Activated CD4-positive, alpha-beta T cell treated with anti-CD3 and anti-CD28 coated beads for 36 hours (primary cell): ENCODE data around the gene NDNF. TPM values are rescaled to one million over a fixed set of nuclear protein-coding genes. Genes with fewer than 3 reads are reported as not detected.

Experiments used
- ATAC-seq: fragments of 200-7000 bp; cut with Tn5 transposase; one replicate; pipeline ENCODE4 v1.10.0; 2021; ENCODE audit warnings: mild to moderate bottlenecking, moderate library complexity
- CTCF ChIA-PET: fragments of 350-600 bp; sonication (Branson Sonifier 250); formaldehyde crosslinking; loops from one replicate; lab custom pipeline; 2021; ENCODE audit warnings: antibody characterized with exemption; lab: Charles Lee
- POLR2A ChIA-PET: fragments of 350-600 bp; sonication (Branson Sonifier 250); formaldehyde crosslinking; loops from one replicate; lab custom pipeline; 2021; ENCODE audit warnings: antibody characterized with exemption, inconsistent platforms; lab: Charles Lee
- DNase-seq: peaks from one replicate; pipeline ENCODE4 v3.0.0-alpha.2; 2020
- H3K27ac Mint-ChIP-seq: one replicate; pipeline ENCODE4 v1.8.0; 2021; ENCODE audit warnings: mixed read lengths
- H3K27me3 Mint-ChIP-seq: one replicate; pipeline ENCODE4 v1.8.0; 2021; ENCODE audit warnings: mixed read lengths
- H3K36me3 Mint-ChIP-seq: one replicate; pipeline ENCODE4 v1.8.0; 2021; ENCODE audit warnings: low read depth, mixed read lengths
- H3K4me1 Mint-ChIP-seq: one replicate; pipeline ENCODE4 v1.8.0; 2021; ENCODE audit warnings: mixed read lengths
- H3K4me3 Mint-ChIP-seq: one replicate; pipeline ENCODE4 v1.8.0; 2021; ENCODE audit warnings: mild to moderate bottlenecking, moderate library complexity, mixed read lengths
- H3K9me3 Mint-ChIP-seq: one replicate; pipeline ENCODE4 v1.8.0; 2021; ENCODE audit warnings: low read depth, mixed read lengths
- intact Hi-C, 2 experiments: fragments of 100-400 bp; cut with DNase I in 1 of 2; cut with micrococcal nuclease in 1 of 2; formaldehyde crosslinking; loops; one replicate each; pipeline versions ENCODE4 v1.14.2 to v1.15.1; 2022 to 2024; cut with DNase I, micrococcal nuclease
- total RNA-seq, 2 experiments: library from RNA; stranded (reverse); gene quantifications; one replicate each; pipeline ENCODE4 v1.2.3, GENCODE V29; 2021

The NDNF gene
- total RNA-seq, 2 experiments from 2014 or later: 0.11 to 0.16 TPM

GRCh38 chr4:121070696-121071639 is 1.4 kb downstream of the NDNF start:
- Mint-ChIP-seq H3K9me3 (no peaks in the 10 kb centered on the region), H3K4me1 (peaks cover 16% of the 10 kb centered on the region), H3K4me3 (peak overlapping the region; percentile 73), H3K27ac (no peak overlapping the region), H3K36me3 (no peaks in the 10 kb centered on the region), H3K27me3 (peaks cover 58% of the 10 kb centered on the region)
- intact Hi-C loops: loop anchor here (10.0 kb wide), 2 partner anchors 146 to 1446 kb away; partner anchors contain the start of genes PDE5A (in 1 of the 2) and PRDM5 (in 1 of the 2)
- DNase-seq: peak; percentile 51
- peak; percentile 34 for ATAC-seq
- ChIA-PET POLR2A (no interaction called here), CTCF (interaction anchor here (0.6 to 1.6 kb wide), 6 partner anchors 10 to 226 kb away, joined by 3 to 6 read pairs (median 4); no protein-coding TSS in a partner anchor)

GRCh38 chr4:121070274-121070673 is 2.1 kb downstream of the NDNF start:
- Mint-ChIP-seq H3K27me3 (peaks cover 58% of the 10 kb centered on the region), H3K4me3 (peak overlapping the region; percentile 73), H3K27ac (no peak overlapping the region), H3K4me1 (peaks cover 16% of the 10 kb centered on the region), H3K36me3 (no peaks in the 10 kb centered on the region), H3K9me3 (no peaks in the 10 kb centered on the region)
- POLR2A ChIA-PET: no interaction called here
- ATAC-seq (no peak), DNase-seq (no peak)
- CTCF ChIA-PET: interaction anchor here (0.6 kb wide), 1 partner anchor 31 kb away, joined by 4 read pairs; no protein-coding TSS in a partner anchor
- intact Hi-C loops: loop anchor here (10.0 kb wide), 2 partner anchors 145 to 1445 kb away; partner anchors contain the start of genes PDE5A (in 1 of the 2) and PRDM5 (in 1 of the 2)

- intact Hi-C loops: no loop called here
- Mint-ChIP-seq H3K27ac (no peak overlapping the region), H3K4me1 (peaks cover 16% of the 10 kb centered on the region), H3K27me3 (peaks cover 56% of the 10 kb centered on the region), H3K9me3 (no peaks in the 10 kb centered on the region), H3K4me3 (no peak overlapping the region), H3K36me3 (no peaks in the 10 kb centered on the region)
- ATAC-seq: no peak
- ChIA-PET CTCF (no interaction called here), POLR2A (no interaction called here)
- no peak for DNase-seq
These were observed 2.9 kb downstream of the NDNF start for GRCh38 chr4:121069430-121069829.

- ChIA-PET POLR2A (no interaction called here), CTCF (no interaction called here)
- Mint-ChIP-seq H3K27ac (no peak overlapping the region), H3K4me3 (no peak overlapping the region), H3K4me1 (no peaks in the 10 kb centered on the region), H3K36me3 (no peaks in the 10 kb centered on the region), H3K9me3 (no peaks in the 10 kb centered on the region), H3K27me3 (peaks cover 31% of the 10 kb centered on the region)
- ATAC-seq (no peak), DNase-seq (no peak)
- intact Hi-C loops: no loop called here
These were observed 7.9 kb downstream of the NDNF start for GRCh38 chr4:121064482-121064881.

- Mint-ChIP-seq H3K27me3 (peaks cover 27% of the 10 kb centered on the region), H3K9me3 (no peaks in the 10 kb centered on the region), H3K4me3 (no peak overlapping the region), H3K27ac (no peak overlapping the region), H3K36me3 (no peaks in the 10 kb centered on the region), H3K4me1 (no peaks in the 10 kb centered on the region)
- ChIA-PET POLR2A (no interaction called here), CTCF (no interaction called here)
- intact Hi-C loops: no loop called here
- DNase-seq (no peak), ATAC-seq (no peak)
These were observed 9.8 kb downstream of the NDNF start for GRCh38 chr4:121062521-121062920.

DNA sequence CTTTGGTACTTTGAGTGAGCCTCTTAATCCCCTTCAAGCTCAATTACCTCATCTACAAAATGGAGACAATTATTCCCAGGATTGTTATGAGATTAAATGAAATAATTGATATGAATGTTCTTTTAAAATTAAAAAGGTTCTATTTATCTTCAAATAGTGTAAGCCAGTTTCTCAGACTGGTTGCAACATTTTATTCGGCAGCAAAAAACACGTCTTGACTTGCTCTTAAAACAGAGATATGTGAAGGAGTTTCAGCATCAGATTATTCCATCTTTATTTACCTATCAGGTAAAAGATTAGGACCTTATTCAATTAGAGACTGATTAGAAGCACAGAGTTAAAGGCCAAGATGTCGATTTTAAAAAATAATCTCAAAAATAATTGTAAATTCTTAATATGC is 10.5 kb downstream of the NDNF start:
- ChIA-PET POLR2A (no interaction called here), CTCF (interaction anchor here (1.5 kb wide), 1 partner anchor 24 kb away, joined by 3 read pairs; no protein-coding TSS in a partner anchor)
- ATAC-seq (no peak), DNase-seq (no peak)
- Mint-ChIP-seq H3K9me3 (no peaks in the 10 kb centered on the region), H3K36me3 (no peaks in the 10 kb centered on the region), H3K4me3 (no peak overlapping the region), H3K4me1 (no peaks in the 10 kb centered on the region), H3K27me3 (peaks cover 32% of the 10 kb centered on the region), H3K27ac (no peak overlapping the region)
- intact Hi-C loops: no loop called here

DNA sequence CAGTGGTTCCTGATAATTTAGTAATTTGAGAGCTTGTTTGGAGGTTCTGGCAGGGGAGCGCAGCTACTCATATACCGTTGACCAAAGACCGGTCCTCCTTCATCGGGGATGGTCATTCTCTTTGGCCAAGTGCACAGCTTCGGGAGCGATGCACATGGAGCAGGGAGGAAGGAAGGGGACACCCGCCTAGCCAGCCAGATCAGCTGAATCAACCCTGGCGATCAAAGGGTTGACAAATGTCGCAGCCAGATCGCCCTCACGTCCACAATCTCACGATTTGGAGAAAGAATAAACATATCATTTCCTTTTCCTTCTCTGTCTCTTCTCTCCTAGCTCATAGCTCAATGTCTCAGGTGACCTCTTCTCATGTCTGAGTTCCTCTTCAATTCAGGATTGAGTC is 11.1 kb downstream of the NDNF start:
- no peaks in the 10 kb centered on the region for H3K4me1 Mint-ChIP-seq
- no peaks in the 10 kb centered on the region for H3K36me3 Mint-ChIP-seq
- no peak overlapping the region for H3K27ac Mint-ChIP-seq
- ChIA-PET CTCF (interaction anchor here (0.6 to 1.5 kb wide), 3 partner anchors 12 to 1899 kb away, joined by 3 to 4 read pairs (median 3); no protein-coding TSS in a partner anchor), POLR2A (no interaction called here)
- no peak for ATAC-seq
- H3K4me3 Mint-ChIP-seq: no peak overlapping the region
- peaks cover 34% of the 10 kb centered on the region for H3K27me3 Mint-ChIP-seq
- no peaks in the 10 kb centered on the region for H3K9me3 Mint-ChIP-seq
- intact Hi-C loops: no loop called here
- no peak for DNase-seq

GRCh38 chr4:121057466-121057922 is 14.8 kb downstream of the NDNF start:
- ChIA-PET POLR2A (no interaction called here), CTCF (interaction anchor here (0.6 to 1.0 kb wide), 2 partner anchors 8 to 14 kb away, joined by 3 read pairs; no protein-coding TSS in a partner anchor)
- ATAC-seq: no peak
- Mint-ChIP-seq H3K4me3 (no peak overlapping the region), H3K4me1 (no peaks in the 10 kb centered on the region), H3K9me3 (no peaks in the 10 kb centered on the region), H3K27me3 (peaks cover 34% of the 10 kb centered on the region), H3K27ac (no peak overlapping the region), H3K36me3 (no peaks in the 10 kb centered on the region)
- intact Hi-C loops: no loop called here
- DNase-seq: no peak

- ChIA-PET POLR2A (no interaction called here), CTCF (no interaction called here)
- intact Hi-C loops: no loop called here
- no peak for ATAC-seq
- peaks cover 28% of the 10 kb centered on the region for H3K27me3 Mint-ChIP-seq
- H3K9me3 Mint-ChIP-seq: no peaks in the 10 kb centered on the region
- no peaks in the 10 kb centered on the region for H3K36me3 Mint-ChIP-seq
- no peak overlapping the region for H3K4me3 Mint-ChIP-seq
- H3K4me1 Mint-ChIP-seq: no peaks in the 10 kb centered on the region
- no peak for DNase-seq
- H3K27ac Mint-ChIP-seq: no peak overlapping the region
These were observed 16.3 kb downstream of the NDNF start for GRCh38 chr4:121056066-121056465.

DNA sequence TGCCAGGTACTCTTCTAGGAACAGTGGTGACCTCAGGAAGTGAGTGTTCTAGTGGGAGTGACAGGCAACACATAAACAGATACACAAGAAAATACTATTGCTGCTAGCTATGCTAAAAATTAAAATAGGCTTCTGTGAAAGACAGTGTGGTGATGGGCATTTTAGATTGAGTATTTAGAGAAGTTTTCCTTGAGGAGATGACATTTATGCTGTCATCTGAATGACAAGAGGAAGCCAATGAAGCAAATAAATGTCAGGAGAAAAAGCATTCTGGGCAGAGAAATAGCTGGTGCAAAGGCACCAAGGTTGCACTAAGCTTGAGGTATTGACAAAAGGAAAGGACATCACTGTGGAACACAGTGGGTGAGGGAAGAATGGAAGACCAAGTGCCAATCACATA is 18.0 kb downstream of the NDNF start:
- Mint-ChIP-seq H3K36me3 (no peaks in the 10 kb centered on the region), H3K27me3 (peaks cover 26% of the 10 kb centered on the region), H3K27ac (no peak overlapping the region), H3K4me1 (no peaks in the 10 kb centered on the region), H3K4me3 (no peak overlapping the region), H3K9me3 (no peaks in the 10 kb centered on the region)
- POLR2A ChIA-PET: no interaction called here
- intact Hi-C loops: no loop called here
- ATAC-seq: no peak
- CTCF ChIA-PET: interaction anchor here (0.6 to 1.3 kb wide), 4 partner anchors 17 to 76 kb away, joined by 3 read pairs; no protein-coding TSS in a partner anchor
- no peak for DNase-seq

GRCh38 chr4:121053601-121054143 is 18.7 kb downstream of the NDNF start:
- intact Hi-C loops: no loop called here
- DNase-seq: no peak
- peaks cover 22% of the 10 kb centered on the region for H3K27me3 Mint-ChIP-seq
- CTCF ChIA-PET: interaction anchor here (0.6 to 1.3 kb wide), 3 partner anchors 18 to 76 kb away, joined by 3 read pairs; no protein-coding TSS in a partner anchor
- H3K36me3 Mint-ChIP-seq: no peaks in the 10 kb centered on the region
- no peak overlapping the region for H3K4me3 Mint-ChIP-seq
- H3K9me3 Mint-ChIP-seq: no peaks in the 10 kb centered on the region
- H3K4me1 Mint-ChIP-seq: no peaks in the 10 kb centered on the region
- no peak for ATAC-seq
- H3K27ac Mint-ChIP-seq: no peak overlapping the region
- POLR2A ChIA-PET: no interaction called here
